ENCODE results near the gene ASL. TPM values are rescaled to one million over a fixed set of nuclear protein-coding genes. Genes with fewer than 3 reads are reported as not detected.

The ASL gene
- polyA plus RNA-seq, 2 of the 4 experiments (the other 2 are of a cell fraction) = 20.2 to 23.4 TPM

DNA sequence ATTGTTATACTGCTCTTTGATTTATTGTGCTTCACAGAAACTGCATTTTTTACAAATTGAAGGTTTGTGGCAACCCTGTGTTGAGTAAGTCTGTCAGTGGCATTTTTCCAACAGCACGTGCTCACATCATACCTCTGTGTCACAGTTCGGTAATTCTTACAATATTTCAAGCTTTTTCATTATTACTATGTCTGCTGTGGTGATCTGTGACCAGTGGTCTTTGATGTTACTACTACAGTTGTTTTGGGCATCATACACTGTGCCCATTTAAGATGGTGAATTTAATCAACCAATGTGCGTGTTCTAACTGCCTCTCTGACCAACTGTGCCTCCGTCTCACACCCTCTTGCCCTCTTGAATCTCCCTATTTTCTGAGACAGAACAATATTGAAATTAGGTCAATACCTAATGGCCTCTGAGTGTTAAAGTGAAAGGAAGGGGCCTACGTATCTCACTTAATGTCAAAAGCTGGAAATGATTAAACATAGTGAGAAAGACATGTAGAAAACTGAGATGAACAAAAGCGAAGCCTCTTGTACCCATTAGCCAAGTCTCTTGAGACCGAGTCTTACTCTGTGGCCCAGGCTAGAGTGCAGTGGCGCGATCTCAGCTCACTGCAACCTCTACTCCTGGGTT lies 20.2 kb upstream of the ASL start:
- no peak for DNase-seq (ENCODE audit: low read depth in 1 of 2, low spot score in 1 of 2)
- peak overlapping the region in 1 of 2 experiments; percentile 22; a peak in 1 of 6 replicates for H3K27ac ChIP-seq
- POLR2A ChIA-PET = no interaction called here
- H3K4me2 ChIP-seq = no peak overlapping the region
- CTCF ChIA-PET = interaction anchor here (1.1 kb wide), 2 partner anchors 13 to 30 kb away, joined by 3 read pairs; no protein-coding TSS in a partner anchor
- no peak overlapping the region for H3K4me3 ChIP-seq
- no peak for ATAC-seq
- no peaks in the 10 kb centered on the region for H3K9me3 ChIP-seq
- peaks cover 20% of the 10 kb centered on the region for H3K4me1 ChIP-seq
- TF ChIP-seq HOXB5 (CRISPR knock-in tag; IDR thresholded peaks at IDR 0.05) (no peak), MAZ (IDR thresholded peaks at IDR 0.05; ENCODE audit: borderline replicate concordance, low read depth, low read length) (no peak), EHMT2 (IDR thresholded peaks at IDR 0.05; ENCODE audit: low read depth) (no peak), CEBPB (IDR thresholded peaks at IDR 0.05) (no peak), POLR2AphosphoS2 (conservative IDR thresholded peaks at IDR 0.05; ENCODE audit: low read length) (no peak), NR3C1 (IDR thresholded peaks at IDR 0.05) (no peak), TP53 (CRISPR knock-in tag; IDR thresholded peaks at IDR 0.05) (no peak), JUN (IDR thresholded peaks at IDR 0.05) (no peak), HEYL (CRISPR knock-in tag; IDR thresholded peaks at IDR 0.05) (no peak), ZSCAN20 (CRISPR knock-in tag; IDR thresholded peaks at IDR 0.05) (no peak), TFCP2L1 (CRISPR knock-in tag; IDR thresholded peaks at IDR 0.05) (no peak), RNF2 (IDR thresholded peaks at IDR 0.05; ENCODE audit: borderline replicate concordance, low read depth) (no peak), CBX2 (IDR thresholded peaks at IDR 0.05; ENCODE audit: borderline replicate concordance, low read depth) (no peak)
- TF ChIP-seq, protein P1, sequence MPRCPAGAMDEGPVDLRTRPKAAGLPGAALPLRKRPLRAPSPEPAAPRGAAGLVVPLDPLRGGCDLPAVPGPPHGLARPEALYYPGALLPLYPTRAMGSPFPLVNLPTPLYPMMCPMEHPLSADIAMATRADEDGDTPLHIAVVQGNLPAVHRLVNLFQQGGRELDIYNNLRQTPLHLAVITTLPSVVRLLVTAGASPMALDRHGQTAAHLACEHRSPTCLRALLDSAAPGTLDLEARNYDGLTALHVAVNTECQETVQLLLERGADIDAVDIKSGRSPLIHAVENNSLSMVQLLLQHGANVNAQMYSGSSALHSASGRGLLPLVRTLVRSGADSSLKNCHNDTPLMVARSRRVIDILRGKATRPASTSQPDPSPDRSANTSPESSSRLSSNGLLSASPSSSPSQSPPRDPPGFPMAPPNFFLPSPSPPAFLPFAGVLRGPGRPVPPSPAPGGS (IDR thresholded peaks at IDR 0.05) = no peak
- TF ChIP-seq, protein P2, sequence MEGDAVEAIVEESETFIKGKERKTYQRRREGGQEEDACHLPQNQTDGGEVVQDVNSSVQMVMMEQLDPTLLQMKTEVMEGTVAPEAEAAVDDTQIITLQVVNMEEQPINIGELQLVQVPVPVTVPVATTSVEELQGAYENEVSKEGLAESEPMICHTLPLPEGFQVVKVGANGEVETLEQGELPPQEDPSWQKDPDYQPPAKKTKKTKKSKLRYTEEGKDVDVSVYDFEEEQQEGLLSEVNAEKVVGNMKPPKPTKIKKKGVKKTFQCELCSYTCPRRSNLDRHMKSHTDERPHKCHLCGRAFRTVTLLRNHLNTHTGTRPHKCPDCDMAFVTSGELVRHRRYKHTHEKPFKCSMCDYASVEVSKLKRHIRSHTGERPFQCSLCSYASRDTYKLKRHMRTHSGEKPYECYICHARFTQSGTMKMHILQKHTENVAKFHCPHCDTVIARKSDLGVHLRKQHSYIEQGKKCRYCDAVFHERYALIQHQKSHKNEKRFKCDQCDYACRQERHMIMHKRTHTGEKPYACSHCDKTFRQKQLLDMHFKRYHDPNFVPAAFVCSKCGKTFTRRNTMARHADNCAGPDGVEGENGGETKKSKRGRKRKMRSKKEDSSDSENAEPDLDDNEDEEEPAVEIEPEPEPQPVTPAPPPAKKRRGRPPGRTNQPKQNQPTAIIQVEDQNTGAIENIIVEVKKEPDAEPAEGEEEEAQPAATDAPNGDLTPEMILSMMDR (IDR thresholded peaks at IDR 0.05) = no peak
- WGBS (ENCODE audit: missing lambda C conversion rate) = 86% methylated on average over 9 of the region's 9 CpGs
- no peak for FAIRE-seq

DNA sequence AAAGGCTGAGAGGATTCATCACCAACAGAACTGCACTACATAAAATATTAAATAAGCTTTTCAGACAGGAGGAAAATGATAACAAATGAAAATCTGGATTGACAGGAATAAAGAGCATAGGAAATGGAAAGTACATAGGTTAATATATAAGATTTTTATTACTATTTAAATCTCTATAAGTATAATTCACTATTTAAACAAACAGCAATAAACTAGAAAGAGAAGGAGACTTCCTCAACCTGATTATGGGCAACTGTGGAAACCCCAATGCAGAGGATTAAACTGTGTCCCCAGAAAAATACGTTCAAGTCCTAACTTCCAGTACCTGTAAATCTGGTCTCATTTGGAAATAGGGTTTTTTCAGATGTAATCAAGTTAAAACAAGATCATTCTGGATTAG lies 14.8 kb upstream of the ASL start:
- no peak overlapping the region for H3K4me2 ChIP-seq
- POLR2A ChIA-PET = no interaction called here
- DNase-seq (ENCODE audit: low read depth in 1 of 2, low spot score in 1 of 2) (no peak), FAIRE-seq (no peak), ATAC-seq (no peak)
- 69% methylated on average over 1 of the region's 1 CpG for WGBS (ENCODE audit: missing lambda C conversion rate)
- TF ChIP-seq MYC (IDR thresholded peaks at IDR 0.05; ENCODE audit: borderline replicate concordance, low read length) (no peak), RAD21 (conservative IDR thresholded peaks at IDR 0.05 in 1 of 2, IDR thresholded peaks at IDR 0.05 in 1 of 2) (no peak), MAZ (IDR thresholded peaks at IDR 0.05; ENCODE audit: borderline replicate concordance, low read depth, low read length) (no peak), MAFK (IDR thresholded peaks at IDR 0.05; ENCODE audit: partially characterized antibody) (no peak), PHF8 (IDR thresholded peaks at IDR 0.05; ENCODE audit: borderline replicate concordance, low read depth) (no peak), ZSCAN20 (CRISPR knock-in tag; IDR thresholded peaks at IDR 0.05) (no peak), CHD4 (IDR thresholded peaks at IDR 0.05; ENCODE audit: borderline replicate concordance) (no peak), HDAC2 (IDR thresholded peaks at IDR 0.05) (no peak)
- TF ChIP-seq, protein P3, sequence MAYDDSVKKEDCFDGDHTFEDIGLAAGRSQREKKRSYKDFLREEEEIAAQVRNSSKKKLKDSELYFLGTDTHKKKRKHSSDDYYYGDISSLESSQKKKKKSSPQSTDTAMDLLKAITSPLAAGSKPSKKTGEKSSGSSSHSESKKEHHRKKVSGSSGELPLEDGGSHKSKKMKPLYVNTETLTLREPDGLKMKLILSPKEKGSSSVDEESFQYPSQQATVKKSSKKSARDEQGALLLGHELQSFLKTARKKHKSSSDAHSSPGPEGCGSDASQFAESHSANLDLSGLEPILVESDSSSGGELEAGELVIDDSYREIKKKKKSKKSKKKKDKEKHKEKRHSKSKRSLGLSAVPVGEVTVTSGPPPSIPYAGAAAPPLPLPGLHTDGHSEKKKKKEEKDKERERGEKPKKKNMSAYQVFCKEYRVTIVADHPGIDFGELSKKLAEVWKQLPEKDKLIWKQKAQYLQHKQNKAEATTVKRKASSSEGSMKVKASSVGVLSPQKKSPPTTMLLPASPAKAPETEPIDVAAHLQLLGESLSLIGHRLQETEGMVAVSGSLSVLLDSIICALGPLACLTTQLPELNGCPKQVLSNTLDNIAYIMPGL (CRISPR knock-in tag; IDR thresholded peaks at IDR 0.05; ENCODE audit: borderline replicate concordance) = no peak
- TF ChIP-seq, protein P4, sequence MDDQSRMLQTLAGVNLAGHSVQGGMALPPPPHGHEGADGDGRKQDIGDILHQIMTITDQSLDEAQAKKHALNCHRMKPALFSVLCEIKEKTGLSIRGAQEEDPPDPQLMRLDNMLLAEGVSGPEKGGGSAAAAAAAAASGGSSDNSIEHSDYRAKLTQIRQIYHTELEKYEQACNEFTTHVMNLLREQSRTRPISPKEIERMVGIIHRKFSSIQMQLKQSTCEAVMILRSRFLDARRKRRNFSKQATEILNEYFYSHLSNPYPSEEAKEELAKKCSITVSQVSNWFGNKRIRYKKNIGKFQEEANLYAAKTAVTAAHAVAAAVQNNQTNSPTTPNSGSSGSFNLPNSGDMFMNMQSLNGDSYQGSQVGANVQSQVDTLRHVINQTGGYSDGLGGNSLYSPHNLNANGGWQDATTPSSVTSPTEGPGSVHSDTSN (IDR thresholded peaks at IDR 0.05) = no peak
- TF ChIP-seq, protein P5, sequence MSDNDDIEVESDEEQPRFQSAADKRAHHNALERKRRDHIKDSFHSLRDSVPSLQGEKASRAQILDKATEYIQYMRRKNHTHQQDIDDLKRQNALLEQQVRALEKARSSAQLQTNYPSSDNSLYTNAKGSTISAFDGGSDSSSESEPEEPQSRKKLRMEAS (IDR thresholded peaks at IDR 0.05) = no peak
- no peaks in the 10 kb centered on the region for H3K9me3 ChIP-seq
- H3K4me3 ChIP-seq = no peak overlapping the region
- no peaks in the 10 kb centered on the region for H3K4me1 ChIP-seq
- CTCF ChIA-PET = no interaction called here
- H3K27ac ChIP-seq = no peak overlapping the region
